HG03571 (cell line): Measurements from ENCODE around the gene TM4SF5.

ENCODE experiments used
- ATAC-seq: cut with Tn5 transposase; IDR thresholded peaks from one replicate; pipeline ENCODE4 v1.9.1; 2021; ENCODE audit not compliant: unreplicated experiment

TM4SF5 gene, protein sequence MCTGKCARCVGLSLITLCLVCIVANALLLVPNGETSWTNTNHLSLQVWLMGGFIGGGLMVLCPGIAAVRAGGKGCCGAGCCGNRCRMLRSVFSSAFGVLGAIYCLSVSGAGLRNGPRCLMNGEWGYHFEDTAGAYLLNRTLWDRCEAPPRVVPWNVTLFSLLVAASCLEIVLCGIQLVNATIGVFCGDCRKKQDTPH

GRCh38 chr17:4771519-4772234 lies at the start of gene TM4SF5:
TM4SF5 (plus strand) TSS chr17:4771886; CDS start chr17:4771923, 37 bp downstream.
- ATAC-seq: no peak

- no peak for ATAC-seq
Measured at GRCh38 chr17:4722678-4723240, 48.9 kb upstream of the TM4SF5 start.

DNA sequence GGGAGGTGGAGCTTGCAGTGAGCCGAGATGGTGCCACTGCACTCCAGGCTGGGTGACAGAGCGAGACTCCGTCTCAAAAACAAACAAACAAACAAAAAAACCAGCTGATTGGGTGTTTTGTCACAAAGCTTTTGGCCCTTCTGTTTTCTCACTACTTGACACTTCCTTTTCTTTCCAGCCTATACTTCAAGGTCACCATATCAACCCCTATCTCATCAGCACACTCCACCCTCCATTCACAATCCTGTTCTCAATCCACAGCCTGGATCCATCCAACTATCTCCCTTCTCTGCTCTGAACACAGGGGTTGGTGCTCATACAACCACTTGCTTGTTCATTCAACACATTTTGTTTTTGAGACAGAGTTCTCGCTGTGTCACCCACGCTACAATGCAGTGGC lies 47.0 kb upstream of the TM4SF5 start:
- ATAC-seq: no peak

GRCh38 chr17:4725646-4726310 lies 45.9 kb upstream of the TM4SF5 start:
- no peak for ATAC-seq

DNA sequence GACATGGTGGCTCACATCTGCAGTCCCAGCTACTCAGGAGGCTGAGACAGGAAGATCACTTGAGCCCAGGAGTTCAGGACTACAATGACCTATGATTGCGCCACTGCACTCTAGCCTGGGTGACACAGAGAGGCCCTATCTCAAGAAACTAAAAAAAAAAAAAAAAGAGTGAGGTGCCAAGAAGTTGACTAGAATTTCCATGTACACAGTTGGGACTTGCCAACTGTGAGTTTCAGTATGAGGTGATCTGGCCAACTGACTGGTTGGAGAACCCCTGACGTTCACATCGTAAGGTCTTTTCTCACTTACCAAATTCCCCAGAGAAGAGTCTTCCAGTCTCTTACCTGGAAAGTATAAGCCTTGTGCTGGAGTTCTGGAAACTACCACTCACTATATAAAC lies 43.6 kb upstream of the TM4SF5 start:
- no peak for ATAC-seq

DNA sequence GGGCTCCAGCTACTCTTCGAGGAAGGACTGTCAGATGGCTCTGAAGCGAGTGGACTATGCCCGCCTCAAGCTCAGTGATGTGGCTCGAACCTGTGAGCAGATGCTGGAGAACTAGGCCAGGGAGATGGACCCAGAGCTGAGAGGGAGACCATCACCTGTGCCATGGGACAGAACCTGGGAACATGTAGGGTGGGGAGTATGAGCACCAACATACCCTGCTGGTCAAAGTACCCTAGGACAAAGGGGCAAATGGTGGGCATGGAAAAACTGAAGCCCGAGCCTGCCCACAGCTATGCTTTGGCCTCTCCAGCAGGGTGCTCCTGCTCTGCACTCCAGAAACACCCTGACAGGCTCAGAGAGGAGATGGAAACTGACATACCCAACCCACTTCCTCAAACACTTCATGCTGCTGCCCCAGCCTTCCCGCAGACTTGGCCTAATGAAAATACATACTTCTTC lies 38.6 kb upstream of the TM4SF5 start:
- peak; percentile 34 for ATAC-seq

- no peak for ATAC-seq
Measured at GRCh38 chr17:4734857-4735475, 36.7 kb upstream of the TM4SF5 start.

DNA sequence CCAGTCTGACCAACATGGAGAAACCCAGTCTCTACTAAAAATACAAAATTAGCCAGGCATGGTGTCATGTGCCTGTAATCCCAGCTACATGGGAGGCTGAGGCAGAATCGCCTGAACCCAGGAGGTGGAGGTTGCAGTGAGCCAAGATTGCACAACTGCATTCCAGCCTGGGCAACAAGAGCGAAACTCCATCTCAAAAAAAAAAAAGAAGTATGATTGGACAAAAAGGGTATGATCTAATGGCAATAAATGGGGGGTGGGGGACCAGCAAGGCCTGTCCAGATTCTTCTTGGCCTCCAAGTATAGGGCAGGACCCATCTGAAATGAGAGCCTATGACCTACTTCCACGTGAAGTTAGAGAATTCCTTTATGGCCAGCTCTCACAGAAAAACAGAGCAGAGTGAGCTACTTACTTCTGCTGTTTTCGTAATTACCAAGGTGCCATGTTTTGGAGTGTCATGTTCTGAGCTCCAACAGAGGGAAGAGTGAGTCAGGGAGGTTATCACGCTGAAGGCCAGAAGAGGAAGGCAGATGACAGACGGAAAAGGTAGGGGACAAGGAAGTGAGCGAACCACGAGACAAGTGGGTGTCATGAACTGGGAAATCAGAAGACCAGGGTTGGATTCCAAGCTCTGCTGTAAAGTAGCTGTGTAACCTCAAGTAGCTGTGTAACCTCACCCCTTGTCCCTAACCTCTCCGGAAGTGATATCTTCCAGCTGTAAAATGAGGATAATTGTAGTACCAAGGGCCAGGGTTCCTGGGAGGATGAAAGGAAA lies 35.6 kb upstream of the TM4SF5 start:
- ATAC-seq: no peak

DNA sequence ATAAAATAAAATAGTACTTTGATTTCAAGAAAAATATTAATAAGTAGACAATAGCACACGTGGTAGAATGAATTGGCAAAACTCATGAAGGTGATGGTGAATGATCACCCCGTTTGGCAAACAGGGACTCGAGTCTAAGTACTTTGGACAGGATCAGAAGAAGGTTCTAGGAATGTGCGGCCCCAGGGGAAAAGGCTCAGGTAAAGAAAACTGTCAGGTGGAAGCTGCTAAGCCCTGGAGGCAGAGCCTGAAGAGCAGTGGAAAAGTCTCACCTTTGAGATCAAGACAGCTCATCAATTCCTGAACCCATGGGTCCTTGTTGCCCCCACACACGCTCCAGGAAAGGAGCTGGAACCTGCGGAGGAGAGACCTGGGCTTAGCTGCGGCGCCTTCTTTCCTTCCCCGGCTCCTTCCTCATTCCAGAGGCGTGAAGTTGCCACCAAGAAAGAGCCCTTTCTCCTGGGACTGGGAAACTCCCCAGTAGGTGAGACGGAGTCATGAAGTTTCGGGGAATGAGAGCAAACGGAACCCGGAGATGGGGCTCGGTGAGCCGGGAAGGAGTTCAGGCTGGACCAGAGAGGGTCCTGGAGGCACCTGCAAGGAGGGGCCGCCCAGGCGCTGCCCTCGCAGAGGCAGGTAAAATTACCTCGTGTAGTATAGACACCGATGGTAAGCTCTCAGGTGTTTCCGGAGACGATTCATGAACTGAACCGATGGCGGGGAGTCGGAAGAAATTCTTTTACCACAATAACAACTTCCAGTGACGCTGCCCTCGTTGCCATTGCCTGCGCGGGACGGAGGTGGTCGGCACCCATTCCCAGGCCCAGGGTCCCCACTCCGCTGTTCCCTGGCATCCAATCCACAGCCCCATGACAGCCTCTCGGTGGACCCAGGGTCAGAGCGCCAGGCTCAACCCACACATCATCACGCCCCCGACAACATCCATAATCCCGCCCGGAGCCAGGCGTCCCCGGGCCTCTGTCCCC lies 33.3 kb upstream of the TM4SF5 start:
- ATAC-seq: no peak

- ATAC-seq: peak; percentile 71
Measured at GRCh38 chr17:4739122-4740024, 32.3 kb upstream of the TM4SF5 start, which contains the start of the genes CXCL16 and ZMYND15. CXCL16 (minus strand) TSS chr17:4739928; CDS start chr17:4739339, 589 bp downstream. ZMYND15 (plus strand) TSS chr17:4739833; CDS start chr17:4740549, 716 bp downstream.

DNA sequence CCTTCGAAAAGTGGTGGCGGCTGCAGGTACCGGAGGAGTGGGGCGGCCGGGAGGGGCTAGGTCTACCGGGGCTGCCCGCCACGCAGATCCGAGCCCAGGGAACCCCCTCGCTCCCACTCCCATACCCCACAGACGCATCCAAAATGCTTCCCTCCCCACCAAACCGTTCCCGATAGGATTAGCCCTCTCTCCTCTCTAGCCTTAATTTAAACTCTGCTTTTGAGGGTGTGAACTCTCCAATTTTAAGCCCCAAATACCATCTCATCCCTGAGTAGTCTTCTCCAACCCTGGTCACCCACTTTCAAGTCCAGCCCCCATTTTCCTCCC lies 31.7 kb upstream of the TM4SF5 start:
- no peak for ATAC-seq

DNA sequence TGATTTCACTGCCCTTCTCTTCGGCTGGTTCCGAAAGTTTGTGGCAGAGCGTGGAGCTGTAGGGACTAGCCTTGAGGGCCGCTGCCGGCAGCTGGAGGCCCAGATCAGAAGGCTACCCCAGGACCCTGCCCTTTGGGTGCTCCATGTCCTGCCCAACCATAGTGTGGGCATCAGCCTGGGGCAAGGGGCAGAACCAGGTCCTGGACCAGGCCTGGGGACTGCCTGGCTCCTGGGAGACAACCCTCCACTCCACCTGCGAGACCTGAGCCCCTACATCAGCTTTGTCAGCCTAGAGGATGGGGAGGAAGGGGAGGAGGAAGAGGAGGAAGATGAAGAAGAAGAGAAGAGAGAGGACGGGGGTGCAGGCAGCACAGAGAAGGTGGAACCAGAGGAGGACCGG lies 31.1 kb upstream of the TM4SF5 start:
- no peak for ATAC-seq

- no peak for ATAC-seq
Measured at GRCh38 chr17:4741544-4741943, 30.1 kb upstream of the TM4SF5 start.

DNA sequence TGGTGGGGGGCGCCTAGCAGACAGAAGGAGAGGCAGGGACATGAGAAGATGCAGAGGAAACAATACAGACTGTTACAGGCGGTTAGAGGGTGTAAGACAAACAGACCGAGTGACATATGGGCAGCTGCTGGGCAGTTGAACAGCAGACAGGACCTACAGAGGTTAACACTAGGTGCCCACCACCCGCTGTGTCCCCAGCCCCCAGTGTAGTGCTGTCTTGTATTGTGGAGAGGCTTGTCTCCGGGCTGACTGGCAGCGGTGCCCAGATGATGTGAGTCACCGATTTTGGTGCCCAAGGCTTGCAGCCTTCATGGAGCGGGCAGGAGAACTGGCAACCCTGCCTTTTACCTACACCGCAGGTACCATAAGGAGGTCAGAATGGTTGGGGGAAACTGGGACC lies 29.6 kb upstream of the TM4SF5 start:
- ATAC-seq: no peak

DNA sequence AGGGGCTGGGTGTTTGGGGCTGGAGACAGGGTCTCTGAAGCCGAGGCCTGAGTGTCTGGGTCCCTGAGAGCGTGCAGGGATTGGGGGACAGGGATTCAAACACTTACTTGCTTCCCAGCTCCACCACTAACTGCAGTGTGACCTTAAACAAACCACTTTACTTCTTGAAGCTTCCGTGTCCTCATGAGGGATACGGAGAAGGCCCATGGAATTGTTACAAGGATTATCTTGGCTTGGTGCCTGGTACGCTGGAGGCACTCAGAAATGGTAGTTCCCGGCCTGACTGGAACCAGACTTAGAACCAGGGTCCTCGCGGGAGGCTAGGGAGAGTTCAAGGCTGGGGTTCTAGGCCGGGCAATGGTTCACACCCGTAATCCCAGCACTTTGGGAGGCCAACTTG lies 29.1 kb upstream of the TM4SF5 start:
- no peak for ATAC-seq

DNA sequence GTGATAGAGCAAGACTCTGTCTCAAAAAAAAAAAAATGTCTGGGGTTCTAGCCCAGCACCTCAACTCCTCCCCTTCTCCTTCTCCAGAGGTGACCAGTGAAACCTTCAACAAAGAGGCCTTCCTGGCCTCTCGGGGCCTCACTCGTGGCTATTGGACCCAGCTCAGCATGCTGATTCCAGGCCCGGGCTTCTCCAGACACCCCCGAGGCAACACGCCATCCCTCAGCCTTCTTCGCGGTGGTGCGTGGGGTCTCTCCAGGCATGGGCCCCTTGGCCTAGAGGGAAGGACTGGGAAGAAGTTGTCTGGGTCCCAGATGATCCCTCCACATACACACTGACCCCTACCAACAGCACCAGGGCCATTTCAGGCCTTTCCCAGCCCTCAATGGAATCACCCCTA lies 28.5 kb upstream of the TM4SF5 start:
- no peak for ATAC-seq

GRCh38 chr17:4743898-4744297 lies 27.8 kb upstream of the TM4SF5 start:
- ATAC-seq: no peak
